BLaER1 (cell line): ENCODE results near the gene PIH1D1.

Experiments
- H3K27ac ChIP-seq: shearing (Covaris generic); formaldehyde crosslinking; 2 replicates; pipeline ENCODE4 v1.8.1; 2022
- H3K27me3 ChIP-seq: shearing (Covaris generic); formaldehyde crosslinking; 2 replicates; pipeline ENCODE4 v1.8.1; 2022
- H3K36me3 ChIP-seq: shearing (Covaris generic); formaldehyde crosslinking; 2 replicates; pipeline ENCODE4 v1.8.1; 2022
- H3K4me1 ChIP-seq: shearing (Covaris generic); formaldehyde crosslinking; 2 replicates; pipeline ENCODE4 v1.8.1; 2022
- H3K4me2 ChIP-seq: shearing (Covaris generic); formaldehyde crosslinking; 2 replicates; pipeline ENCODE4 v1.8.1; 2022
- H3K4me3 ChIP-seq: shearing (Covaris generic); formaldehyde crosslinking; 2 replicates; pipeline ENCODE4 v1.8.1; 2022
- H3K9ac ChIP-seq: shearing (Covaris generic); formaldehyde crosslinking; 2 replicates; pipeline ENCODE4 v1.8.1; 2022
- H3K9me3 ChIP-seq: shearing (Covaris generic); formaldehyde crosslinking; 2 replicates; pipeline ENCODE4 v1.8.1; 2022
- H4K20me1 ChIP-seq: shearing (Covaris generic); formaldehyde crosslinking; 2 replicates; pipeline ENCODE4 v1.8.1; 2022
- Cebpa-rat ChIP-seq: shearing (Covaris generic); IDR thresholded peaks from 2 replicates; pipeline ENCODE4 v1.8.1; 2022

PIH1D1 gene

GRCh38 chr19:49443366-49444099 is 8.1 kb downstream of the PIH1D1 start:
- peak overlapping the region; percentile 70 for H3K9ac ChIP-seq
- peaks cover 40% of the 10 kb centered on the region for H3K27me3 ChIP-seq
- peak overlapping the region; percentile 97 for H3K4me2 ChIP-seq
- H3K9me3 ChIP-seq, result no peaks in the 10 kb centered on the region
- peaks cover 33% of the 10 kb centered on the region for H4K20me1 ChIP-seq
- peak overlapping the region; percentile 76 for H3K27ac ChIP-seq
- TF ChIP-seq Cebpa-rat, result no peak
- peak overlapping the region; percentile 74 for H3K4me3 ChIP-seq
- peaks cover 54% of the 10 kb centered on the region for H3K4me1 ChIP-seq
- H3K36me3 ChIP-seq, result peaks cover 25% of the 10 kb centered on the region

GRCh38 chr19:49442771-49443365 is 8.7 kb downstream of the PIH1D1 start:
- Histone ChIP-seq H3K4me2 (peak overlapping the region; percentile 97), H3K9ac (peak overlapping the region; percentile 70), H4K20me1 (peaks cover 40% of the 10 kb centered on the region), H3K9me3 (no peaks in the 10 kb centered on the region), H3K4me1 (peaks cover 48% of the 10 kb centered on the region), H3K27ac (peak overlapping the region; percentile 76), H3K27me3 (peaks cover 47% of the 10 kb centered on the region), H3K36me3 (peaks cover 19% of the 10 kb centered on the region), H3K4me3 (peak overlapping the region; percentile 74)
- TF ChIP-seq Cebpa-rat, result no peak

- H4K20me1 ChIP-seq, result peaks cover 45% of the 10 kb centered on the region
- no peaks in the 10 kb centered on the region for H3K9me3 ChIP-seq
- peak overlapping the region; percentile 74 for H3K4me3 ChIP-seq
- H3K27ac ChIP-seq, result no peak overlapping the region
- peaks cover 42% of the 10 kb centered on the region for H3K4me1 ChIP-seq
- H3K4me2 ChIP-seq, result peak overlapping the region; percentile 97
- TF ChIP-seq Cebpa-rat, result no peak
- H3K36me3 ChIP-seq, result peaks cover 16% of the 10 kb centered on the region
- no peak overlapping the region for H3K9ac ChIP-seq
- peaks cover 52% of the 10 kb centered on the region for H3K27me3 ChIP-seq
These were observed 9.3 kb downstream of the PIH1D1 start for GRCh38 chr19:49442354-49442753.

GRCh38 chr19:49441960-49442350 is 9.7 kb downstream of the PIH1D1 start:
- peak overlapping the region; percentile 74 for H3K4me3 ChIP-seq
- H3K9me3 ChIP-seq, result no peaks in the 10 kb centered on the region
- H3K9ac ChIP-seq, result no peak overlapping the region
- H3K36me3 ChIP-seq, result peaks cover 12% of the 10 kb centered on the region
- peaks cover 41% of the 10 kb centered on the region for H4K20me1 ChIP-seq
- H3K4me2 ChIP-seq, result peak overlapping the region; percentile 97
- TF ChIP-seq Cebpa-rat, result no peak
- peaks cover 38% of the 10 kb centered on the region for H3K4me1 ChIP-seq
- no peak overlapping the region for H3K27ac ChIP-seq
- peaks cover 56% of the 10 kb centered on the region for H3K27me3 ChIP-seq

GRCh38 chr19:49441210-49441959 is 10.2 kb downstream of the PIH1D1 start, which contains the start of gene SLC17A7:
TSS of gene SLC17A7 (minus strand) at chr19:49441527. CDS start at chr19:49441379, 148 bp downstream.
- H3K4me3 ChIP-seq, result peak within 1 kb of the TSS; percentile 74
- TF ChIP-seq Cebpa-rat, result no peak
- H3K27ac ChIP-seq, result no peak within 1 kb of the TSS
- peak within 1 kb of the TSS; percentile 97 for H3K4me2 ChIP-seq
- peaks cover 6% of the 10 kb centered on the region for H3K36me3 ChIP-seq
- H3K4me1 ChIP-seq, result peaks cover 33% of the 10 kb centered on the region
- peaks cover 62% of the 10 kb centered on the region for H3K27me3 ChIP-seq
- H4K20me1 ChIP-seq, result peaks cover 36% of the 10 kb centered on the region
- no peaks in the 10 kb centered on the region for H3K9me3 ChIP-seq
- H3K9ac ChIP-seq, result no peak within 1 kb of the TSS

DNA sequence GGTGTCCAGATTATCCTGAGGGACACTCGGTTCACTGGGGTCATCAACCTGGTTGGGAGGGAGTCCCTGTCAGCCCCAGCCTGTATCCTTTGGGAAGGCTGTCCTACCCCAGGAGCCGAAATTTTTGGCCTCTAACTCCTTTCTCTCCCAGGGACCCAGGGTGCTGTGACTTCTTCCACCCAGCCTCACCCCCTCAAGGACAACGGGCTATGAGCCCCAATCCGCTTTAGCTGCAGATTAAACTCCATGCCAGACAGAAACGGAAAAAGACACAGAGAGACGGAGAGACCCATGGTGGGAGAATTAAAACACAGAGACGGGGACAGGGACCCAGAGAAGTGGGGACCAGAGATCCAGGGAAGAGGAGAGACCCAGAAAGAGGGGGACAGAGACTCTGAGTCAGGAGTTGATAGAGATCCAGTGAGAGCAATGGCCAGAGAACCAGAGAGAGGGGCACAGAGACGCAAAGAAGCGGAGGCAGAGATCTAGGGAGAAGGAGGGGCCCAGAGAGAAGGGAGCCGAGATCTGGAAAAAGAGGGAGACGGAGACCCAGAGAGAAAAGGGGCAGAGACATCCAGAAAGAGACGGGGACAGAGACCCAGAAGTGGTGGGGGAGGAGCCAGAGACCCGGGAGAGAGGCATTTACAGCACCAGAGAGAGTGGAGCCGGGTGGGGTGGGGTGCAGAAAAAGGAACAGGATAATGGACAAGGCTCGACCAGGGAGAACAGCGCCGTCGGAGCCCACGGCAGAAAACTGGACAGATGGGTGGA is 11.0 kb downstream of the PIH1D1 start:
- no peak overlapping the region for H3K9ac ChIP-seq
- peaks cover 27% of the 10 kb centered on the region for H3K4me1 ChIP-seq
- H3K4me3 ChIP-seq, result peak overlapping the region; percentile 74
- no peaks in the 10 kb centered on the region for H3K36me3 ChIP-seq
- no peaks in the 10 kb centered on the region for H3K9me3 ChIP-seq
- peaks cover 36% of the 10 kb centered on the region; the same call in 1 of the 2 replicates for H4K20me1 ChIP-seq
- no peak overlapping the region for H3K27ac ChIP-seq
- H3K27me3 ChIP-seq, result peaks cover 69% of the 10 kb centered on the region
- no peak for TF ChIP-seq Cebpa-rat
- peak overlapping the region; percentile 97 for H3K4me2 ChIP-seq

DNA sequence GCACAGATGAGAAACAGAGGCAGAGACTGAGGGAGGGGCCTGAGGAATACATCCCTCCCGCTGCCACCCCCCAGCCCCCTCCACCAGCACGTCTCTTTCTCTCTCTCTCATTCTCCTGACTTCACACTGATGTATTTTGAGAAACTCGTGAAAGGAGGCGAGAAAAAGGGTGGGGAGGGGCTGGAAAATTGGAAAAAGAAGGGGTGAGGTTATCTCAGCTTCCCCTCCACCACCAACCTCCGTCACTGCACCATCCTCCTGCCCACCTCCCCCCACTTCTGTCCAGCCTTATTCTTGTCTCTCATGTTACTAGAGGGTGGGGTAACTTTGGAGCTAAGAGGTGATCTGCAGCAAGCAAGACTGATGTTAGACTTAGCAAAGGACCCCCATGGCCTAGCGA is 11.8 kb downstream of the PIH1D1 start:
- Histone ChIP-seq H3K36me3 (no peaks in the 10 kb centered on the region), H4K20me1 (peaks cover 36% of the 10 kb centered on the region; the same call in 1 of the 2 replicates), H3K4me3 (no peak overlapping the region), H3K4me1 (peaks cover 26% of the 10 kb centered on the region), H3K9me3 (no peaks in the 10 kb centered on the region), H3K4me2 (no peak overlapping the region), H3K27ac (no peak overlapping the region), H3K27me3 (peaks cover 77% of the 10 kb centered on the region), H3K9ac (no peak overlapping the region)
- TF ChIP-seq Cebpa-rat, result no peak

DNA sequence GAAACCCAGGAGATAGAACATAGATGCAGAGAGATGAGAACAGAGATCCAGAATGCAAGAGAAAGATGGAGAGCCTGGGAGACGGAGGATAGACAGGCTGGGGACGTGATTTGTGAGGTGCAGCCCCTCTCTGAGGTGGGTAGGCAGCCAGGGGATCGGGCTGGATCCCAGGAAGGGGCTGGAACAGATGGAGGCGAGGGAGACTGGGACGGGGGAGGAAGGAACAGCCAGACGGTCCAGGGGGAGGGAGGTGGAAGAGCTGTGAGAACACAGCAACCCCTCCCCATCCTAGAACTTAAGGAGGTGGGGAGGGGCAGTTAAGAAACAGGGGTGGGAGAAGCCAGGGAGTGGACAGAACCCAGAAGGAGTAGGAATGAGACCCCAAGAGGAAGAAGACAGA is 13.4 kb downstream of the PIH1D1 start:
- H3K4me2 ChIP-seq, result no peak overlapping the region
- H3K27ac ChIP-seq, result no peak overlapping the region
- peaks cover 15% of the 10 kb centered on the region for H3K4me1 ChIP-seq
- H3K4me3 ChIP-seq, result no peak overlapping the region
- H3K36me3 ChIP-seq, result no peaks in the 10 kb centered on the region
- no peak overlapping the region for H3K9ac ChIP-seq
- peaks cover 93% of the 10 kb centered on the region for H3K27me3 ChIP-seq
- peaks cover 5% of the 10 kb centered on the region; the same call in 1 of the 2 replicates for H3K9me3 ChIP-seq
- H4K20me1 ChIP-seq, result peaks cover 36% of the 10 kb centered on the region; the same call in 1 of the 2 replicates
- TF ChIP-seq Cebpa-rat, result no peak

- peaks cover 13% of the 10 kb centered on the region for H3K4me1 ChIP-seq
- H3K27me3 ChIP-seq, result peaks cover 100% of the 10 kb centered on the region
- H3K27ac ChIP-seq, result no peak overlapping the region
- no peak overlapping the region for H3K4me3 ChIP-seq
- H3K9me3 ChIP-seq, result peaks cover 15% of the 10 kb centered on the region
- peaks cover 36% of the 10 kb centered on the region; the same call in 1 of the 2 replicates for H4K20me1 ChIP-seq
- no peak overlapping the region for H3K9ac ChIP-seq
- no peaks in the 10 kb centered on the region for H3K36me3 ChIP-seq
- no peak overlapping the region for H3K4me2 ChIP-seq
- TF ChIP-seq Cebpa-rat, result no peak
These were observed 14.4 kb downstream of the PIH1D1 start for GRCh38 chr19:49437231-49437630.
